HG02981 (cell line): Measurements from ENCODE around the gene ETFB.
"Not testable (repeated sequence)": the region's sequence is repeated elsewhere in the genome, so short reads cannot be mapped to it uniquely, and the experiment has no call there.

Source experiments
- ATAC-seq: cut with Tn5 transposase; IDR thresholded peaks from one replicate; pipeline ENCODE4 v1.9.1; 2021; ENCODE audit warnings: mild to moderate bottlenecking, moderate library complexity; ENCODE audit not compliant: unreplicated experiment

The ETFB gene

DNA sequence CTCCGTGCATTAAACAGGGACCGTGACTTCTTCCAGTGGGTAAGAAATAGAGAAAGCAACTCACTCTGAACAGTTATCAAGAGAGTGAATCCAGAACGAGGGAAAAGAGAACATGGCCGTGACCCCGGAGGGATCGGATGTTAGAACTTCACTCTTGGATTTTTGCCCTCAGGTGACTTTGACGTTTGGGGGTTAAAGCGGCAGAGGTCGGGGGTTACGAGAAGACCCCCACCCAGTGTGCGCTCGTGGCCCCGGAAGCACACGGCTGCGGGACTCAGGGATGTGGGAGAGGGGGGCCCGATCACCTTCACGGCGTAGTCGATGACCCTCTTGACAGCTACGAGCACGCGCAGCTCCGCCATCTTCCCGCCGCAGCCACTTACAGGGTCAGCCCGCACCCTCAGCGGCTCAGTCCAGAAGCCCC is at the start of gene ETFB:
Gene ETFB (minus strand): TSS at position 424 of the 424 bp plus-strand sequence. CDS start 62 bp downstream, at position 362.
- no peak for ATAC-seq

DNA sequence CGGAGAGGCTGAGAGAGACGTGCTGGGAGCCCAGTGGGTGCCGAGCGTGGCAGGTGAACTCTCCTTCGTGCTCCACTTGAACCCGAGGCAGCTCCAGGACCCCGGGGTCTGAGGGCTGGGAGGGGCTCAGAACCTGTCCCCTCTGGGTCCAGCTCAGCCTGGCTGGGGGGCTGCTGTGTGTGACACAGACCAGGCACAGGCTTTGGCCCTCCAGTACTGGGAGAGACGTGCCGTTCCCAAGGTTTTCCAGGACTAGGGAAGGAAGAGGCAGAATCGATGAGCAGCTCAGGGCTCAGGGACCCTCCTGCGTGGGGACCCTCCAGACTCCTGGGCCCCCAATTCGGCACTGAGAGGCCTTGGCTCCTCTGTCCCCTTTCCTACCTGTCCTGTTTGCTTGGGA is 49.0 kb upstream of the ETFB start:
- ATAC-seq: no peak

DNA sequence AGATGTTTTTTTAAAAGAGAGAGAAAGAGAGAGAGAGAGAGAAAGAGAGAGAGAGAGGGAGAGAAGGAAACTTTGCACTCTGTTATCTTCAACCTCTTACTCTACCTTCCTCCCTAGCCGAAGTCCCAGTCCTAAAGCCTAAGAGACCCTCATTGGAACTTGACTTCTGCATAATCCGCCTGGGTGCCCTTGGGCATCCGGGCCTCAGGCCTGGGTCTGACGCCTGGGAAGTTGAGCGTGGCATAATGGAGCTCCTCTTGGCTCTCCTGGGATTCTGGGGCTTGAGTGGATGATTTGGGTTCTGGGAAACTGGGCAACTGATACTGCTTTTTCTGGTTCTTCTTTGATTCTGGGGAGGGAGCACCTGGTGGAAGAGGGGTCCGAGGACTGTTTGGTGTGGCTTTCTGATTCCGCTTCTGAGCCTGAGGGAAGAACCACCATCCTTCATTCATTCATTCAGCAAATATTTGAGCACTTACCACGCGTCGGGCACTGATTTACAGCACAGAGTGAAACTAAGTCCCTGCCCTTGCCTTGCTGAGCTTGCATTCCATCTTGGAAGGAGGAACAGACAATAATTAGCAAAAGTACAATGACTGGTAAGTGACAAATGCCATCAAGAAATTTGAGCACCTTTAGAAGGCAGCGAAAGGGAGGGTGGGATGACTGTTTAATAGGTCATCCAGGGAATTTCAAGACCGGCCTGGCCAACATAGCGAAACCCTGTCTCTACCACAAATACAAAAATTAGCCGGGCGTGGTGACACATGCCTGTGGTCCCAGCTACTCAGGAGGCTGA is 45.0 kb upstream of the ETFB start:
- ATAC-seq: no peak

DNA sequence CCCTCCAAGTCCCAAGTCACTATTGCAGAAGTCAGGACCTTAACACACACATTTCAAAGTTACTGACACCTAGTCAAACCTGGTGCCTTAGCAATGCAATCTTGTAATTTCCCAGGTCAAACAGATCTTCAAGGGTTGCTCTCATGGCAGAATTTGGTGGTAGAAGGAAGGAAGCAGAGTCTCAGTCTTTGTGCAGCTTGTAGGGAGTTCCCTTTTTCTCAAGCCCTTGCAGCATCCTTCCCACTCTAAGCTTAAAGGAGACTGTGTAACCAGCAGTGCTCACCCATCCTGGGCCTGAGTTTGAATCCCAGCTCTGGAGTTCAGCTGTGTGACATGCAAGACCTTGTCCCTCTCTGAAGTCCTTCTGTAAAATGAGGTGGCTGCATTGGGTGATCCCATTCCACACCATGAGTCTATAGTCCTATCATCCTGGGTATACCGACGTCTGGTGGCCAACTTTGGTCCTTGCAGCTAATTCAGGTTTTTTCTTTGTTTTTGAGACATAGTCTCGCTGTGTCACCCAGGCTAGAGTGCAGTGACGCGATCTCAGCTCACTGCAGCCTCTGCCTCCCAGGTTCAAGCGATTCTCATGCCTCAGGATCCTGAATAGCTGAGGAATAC is 41.4 kb upstream of the ETFB start:
- ATAC-seq: no peak

- ATAC-seq: no peak
Measured at GRCh38 chr19:51402117-51402516, 35.9 kb upstream of the ETFB start.

DNA sequence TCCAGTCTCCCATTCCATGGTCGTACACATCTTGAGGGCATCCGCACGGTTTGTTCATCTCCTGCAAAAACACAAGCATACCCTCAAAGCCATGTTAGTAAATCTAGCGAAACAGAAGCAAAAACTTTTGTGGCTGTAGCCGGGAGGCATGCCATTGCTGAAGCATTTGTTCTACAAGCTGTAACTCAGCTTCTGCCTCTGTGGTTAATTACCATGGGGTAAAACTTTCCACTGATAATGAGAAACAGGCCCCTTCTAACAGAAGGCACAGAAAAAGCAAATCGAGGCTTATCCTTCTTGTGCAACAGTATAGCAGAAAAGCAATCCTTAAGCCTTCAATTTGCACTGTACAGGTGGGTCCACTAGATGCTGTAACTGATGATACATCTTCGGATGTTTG is 33.7 kb upstream of the ETFB start:
- ATAC-seq: not testable (repeated sequence)

GRCh38 chr19:51399231-51399630 is 33.0 kb upstream of the ETFB start:
- ATAC-seq: no peak

- no peak for ATAC-seq
Measured at GRCh38 chr19:51398096-51398704, 32.0 kb upstream of the ETFB start.

DNA sequence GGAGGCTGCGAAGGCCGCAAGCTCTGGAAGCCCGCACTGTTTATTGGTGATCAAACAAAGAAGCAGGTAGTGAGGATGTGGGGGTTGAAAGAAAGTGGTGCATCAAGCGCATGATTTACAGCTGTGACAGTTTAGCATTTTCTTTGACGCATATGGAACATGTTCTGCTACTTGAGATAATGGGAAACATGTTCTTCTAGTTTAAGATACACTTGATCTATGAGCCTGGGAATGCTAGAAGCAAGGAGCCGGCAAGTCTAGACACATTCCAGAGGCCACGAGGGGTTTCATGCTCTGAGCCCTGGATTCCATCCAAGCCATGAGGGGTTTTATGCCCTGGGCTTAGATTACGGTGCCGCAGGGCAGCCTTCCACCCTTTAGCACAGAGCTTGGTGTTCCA is 31.3 kb upstream of the ETFB start:
- ATAC-seq: not testable (repeated sequence)

DNA sequence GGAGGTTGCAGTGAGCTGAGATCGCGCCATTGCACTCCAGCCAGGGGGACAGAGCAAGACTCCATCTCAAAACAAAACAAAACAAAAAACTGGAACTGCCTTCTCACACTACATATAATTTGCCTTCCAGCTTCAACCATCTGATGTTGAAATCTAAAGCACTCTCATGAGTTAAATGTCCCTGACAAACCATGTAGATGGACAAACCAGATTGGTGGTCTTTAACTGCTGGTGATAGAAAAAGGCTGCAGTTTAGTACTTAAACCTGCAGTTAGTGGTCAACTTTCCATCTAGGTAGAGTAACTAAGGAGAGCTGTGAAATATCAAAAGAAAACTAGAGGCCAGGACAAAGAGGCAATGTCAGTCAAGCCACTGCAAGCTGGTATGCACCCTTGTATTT is 30.0 kb upstream of the ETFB start:
- ATAC-seq: no peak

DNA sequence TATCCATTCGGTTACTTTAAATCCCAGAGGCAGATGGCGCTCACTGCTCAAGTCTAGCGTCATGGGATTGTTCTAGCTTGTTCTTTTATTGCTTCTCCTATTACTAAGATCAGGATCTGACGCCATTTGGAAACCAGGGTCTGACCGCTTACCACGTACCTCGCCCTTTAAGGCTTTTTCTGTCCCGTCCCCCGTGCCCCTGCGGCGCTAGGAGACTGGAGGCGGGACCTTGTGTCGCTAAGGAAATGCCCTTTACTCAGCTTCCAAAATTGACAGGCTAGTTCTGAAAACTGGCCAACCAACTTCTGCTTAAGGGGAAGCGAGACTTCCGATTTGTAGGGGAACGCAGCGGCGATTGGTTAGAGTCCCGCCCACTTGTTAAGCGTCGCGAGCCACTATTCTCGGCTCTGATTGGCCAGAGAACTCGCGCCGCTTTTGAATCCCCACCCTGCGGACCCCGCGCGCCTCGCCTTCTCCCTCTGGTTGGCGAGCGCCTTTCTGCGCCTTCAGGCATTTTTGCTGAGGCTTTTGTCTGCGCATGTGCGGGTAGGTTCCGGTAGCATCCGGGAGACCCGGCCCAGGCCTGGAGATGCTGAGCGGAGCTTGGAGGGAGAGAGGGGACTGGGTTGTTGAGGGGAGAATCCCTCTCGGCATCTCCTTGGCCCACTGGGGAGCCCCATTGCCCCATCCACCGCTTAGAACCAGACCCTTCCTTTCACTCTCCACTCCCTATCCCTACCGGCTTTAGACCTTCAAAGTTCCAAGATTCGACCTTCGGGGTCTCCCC is 28.1 kb upstream of the ETFB start:
- peak; percentile 82 for ATAC-seq

DNA sequence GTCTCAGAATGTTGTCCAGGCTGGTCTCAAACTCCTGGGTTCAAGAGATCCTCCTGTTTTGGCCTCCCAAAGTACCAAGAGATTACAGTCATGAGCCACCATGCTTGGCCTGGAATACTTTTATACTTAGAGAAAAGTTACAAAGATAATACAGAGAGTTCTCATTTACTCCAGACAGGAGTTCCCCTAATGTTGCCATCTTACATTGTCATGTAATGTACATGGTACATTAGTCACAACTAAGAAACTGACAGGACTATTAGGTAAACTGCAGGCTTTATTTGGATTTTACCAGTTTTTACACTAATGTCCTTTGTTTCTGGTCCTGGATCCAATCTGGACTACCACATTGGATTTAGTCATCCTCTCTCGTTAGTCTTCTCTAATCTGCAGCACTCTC is 26.5 kb upstream of the ETFB start:
- ATAC-seq: no peak

- ATAC-seq: no peak
Measured at GRCh38 chr19:51391073-51391611, 25.0 kb upstream of the ETFB start.

DNA sequence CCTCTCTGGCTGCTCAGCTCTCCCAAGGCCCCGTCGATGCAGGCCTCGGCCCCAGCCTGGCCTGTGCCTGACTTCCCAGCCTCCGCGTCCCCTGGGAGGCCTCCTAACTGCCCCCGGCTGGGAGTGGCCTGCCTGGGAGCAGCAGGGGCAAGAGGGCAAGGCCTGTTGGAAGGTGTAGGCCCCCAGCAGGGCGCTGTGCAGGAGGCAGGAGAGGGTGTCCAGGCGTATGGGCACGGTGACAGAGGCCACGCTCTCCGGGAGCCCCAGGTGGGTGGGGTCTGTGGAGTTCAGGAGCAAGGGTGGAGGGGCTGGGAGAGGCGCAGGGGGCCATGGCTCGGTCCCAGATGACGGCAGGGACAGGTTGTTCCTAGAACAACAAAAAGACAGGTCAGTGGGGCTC is 23.0 kb upstream of the ETFB start:
- no peak for ATAC-seq

GRCh38 chr19:51387924-51388389 is 21.8 kb upstream of the ETFB start, which contains the start of gene LIM2:
TSS of gene LIM2 (minus strand) at chr19:51387974. CDS start at chr19:51387443, 531 bp downstream.
- ATAC-seq: no peak

- ATAC-seq: no peak
Measured at GRCh38 chr19:51386882-51387520, 20.8 kb upstream of the ETFB start.

DNA sequence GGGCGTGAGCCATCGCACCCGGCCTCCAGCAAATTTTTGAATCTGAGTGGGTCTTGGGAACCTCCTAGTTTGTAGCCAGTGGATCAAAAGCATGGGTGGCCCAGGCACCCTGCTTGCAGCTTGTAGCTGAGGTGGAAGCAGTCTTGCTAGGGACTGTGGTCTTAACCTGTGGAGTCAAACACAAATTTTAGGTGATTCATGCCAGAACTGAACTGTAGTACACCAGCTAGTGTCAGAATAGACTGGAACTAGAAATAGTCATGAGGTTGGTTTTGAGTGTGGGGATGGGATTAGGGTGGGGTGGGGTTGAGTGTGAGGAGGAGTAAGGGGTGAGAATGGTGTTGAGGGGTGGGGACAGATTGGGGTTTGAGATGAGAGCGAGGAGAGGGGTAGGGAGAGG is 15.8 kb upstream of the ETFB start:
- ATAC-seq: no peak

DNA sequence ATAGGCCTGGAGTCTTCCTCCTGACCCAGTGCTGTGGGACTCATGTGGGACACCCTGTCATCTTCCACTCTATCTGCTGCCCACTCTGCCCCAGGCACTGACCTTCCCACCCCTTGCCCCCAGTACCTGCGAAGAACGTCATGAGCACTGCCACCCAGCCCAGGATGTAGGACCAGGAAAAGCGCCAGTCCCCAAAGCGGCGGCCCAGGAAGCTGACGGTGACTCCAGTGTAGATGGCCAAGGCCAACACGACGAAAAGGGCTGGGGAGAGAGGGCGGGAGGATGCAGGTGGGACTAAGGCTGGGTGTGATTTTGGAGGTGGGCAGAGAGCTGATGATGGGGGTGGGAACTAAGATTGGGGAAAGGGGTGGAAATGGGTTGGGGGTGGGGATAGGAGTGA is 14.2 kb upstream of the ETFB start:
- no peak for ATAC-seq

GRCh38 chr19:51377422-51377821 is 11.2 kb upstream of the ETFB start:
- no peak for ATAC-seq

DNA sequence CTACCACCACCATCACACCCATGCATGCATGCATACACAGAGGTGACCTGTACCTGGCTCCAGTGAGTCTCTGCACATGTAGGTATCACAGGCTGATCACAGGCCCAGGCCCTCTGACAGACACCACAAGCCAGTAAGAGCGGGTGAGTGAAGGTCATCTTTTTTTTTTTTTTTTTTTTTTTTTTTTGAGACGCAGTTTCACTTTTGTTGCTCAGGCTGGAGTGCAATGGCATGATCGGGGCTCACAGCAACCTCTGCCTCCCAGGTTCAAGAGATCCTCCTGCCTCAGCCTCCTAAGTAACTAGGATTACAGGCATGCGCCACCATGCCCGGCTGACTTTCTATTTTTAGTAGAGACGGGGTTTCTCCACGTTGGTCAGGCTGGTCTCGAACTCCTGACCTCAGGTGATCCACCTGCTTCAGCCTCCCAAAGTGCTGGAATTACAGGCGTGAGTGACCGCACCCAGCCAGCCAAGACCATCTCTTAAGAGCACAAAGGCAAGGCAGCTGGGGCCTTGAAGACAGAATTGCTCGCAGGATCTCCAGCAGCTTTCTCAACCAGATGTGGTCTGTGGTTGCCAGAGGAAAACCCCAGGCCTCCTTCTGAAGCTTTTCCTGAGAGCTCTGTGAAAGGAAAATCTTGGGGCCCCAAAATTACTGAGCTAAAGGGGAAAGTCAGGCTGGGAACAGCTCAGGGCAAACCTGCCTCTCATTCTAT is 9.5 kb upstream of the ETFB start:
- ATAC-seq: no peak
